HEK293 (cell line): ENCODE data around the gene LPIN1.

ENCODE experiments used
- CTCF ChIA-PET: fragments of 350-600 bp; formaldehyde crosslinking; extraction: SDS; loops from one replicate; lab custom pipeline; 2021; ENCODE audit warnings: antibody characterized with exemption; lab: Yijun Ruan, JAX
- POLR2A ChIA-PET: fragments of 300-600 bp; formaldehyde crosslinking; extraction: SDS; loops from one replicate; lab custom pipeline; 2020; ENCODE audit warnings: antibody characterized with exemption, inconsistent platforms; lab: Yijun Ruan, JAX
- H3K27ac ChIP-seq: fragments of 200-500 bp; sonication (Bioruptor generic); 2 replicates; pipeline ENCODE4 v1.5.1; 2014; ENCODE audit warnings: low read depth, low read length, control low read depth, inconsistent platforms; ENCODE audit errors: extremely low read depth
- H3K36me3 ChIP-seq, 2 experiments: fragments of 200-500 bp in 1 of 2; sonication (Bioruptor generic) in 1 of 2; 1 replicate in 1 of 2; 2 replicates in 1 of 2; pipeline ENCODE4 v1.5.1; 2014 to 2017; ENCODE audit warnings: inconsistent platforms in 2 of 2, low read length in 2 of 2; ENCODE audit not compliant: control insufficient read depth in 2 of 2, insufficient read depth in 1 of 2
- H3K4me1 ChIP-seq: fragments of 200-500 bp; sonication (Bioruptor generic); 2 replicates; pipeline ENCODE4 v1.5.1; 2014; ENCODE audit warnings: mild to moderate bottlenecking, low read length, inconsistent platforms; ENCODE audit not compliant: control insufficient read depth, insufficient read depth
- H3K4me3 ChIP-seq: 2 replicates; pipeline ENCODE4 v1.5.1; 2011; ENCODE audit warnings: low read depth, mild to moderate bottlenecking, control low read depth, low read length, moderate library complexity
- H3K9me3 ChIP-seq: fragments of 200-500 bp; sonication (Bioruptor generic); 2 replicates; pipeline ENCODE4 v1.5.1; 2014; ENCODE audit warnings: low read depth, low read length, inconsistent platforms; ENCODE audit not compliant: control insufficient read depth, insufficient read depth
- BCL11A ChIP-seq: fragments of 450-650 bp; formaldehyde crosslinking; IDR thresholded peaks from 2 replicates; pipeline ENCODE4 v1.5.1; 2016; ENCODE audit warnings: low read depth, missing biosample characterization, missing genetic modification characterization
- EGR2 ChIP-seq: fragments of 450-650 bp; formaldehyde crosslinking; IDR thresholded peaks from 2 replicates; pipeline ENCODE4 v1.5.1; 2016; ENCODE audit warnings: low read depth, missing biosample characterization, missing genetic modification characterization
- SCRT1 ChIP-seq: fragments of 450-650 bp; formaldehyde crosslinking; IDR thresholded peaks from 2 replicates; pipeline ENCODE4 v1.5.1; 2016; ENCODE audit warnings: missing biosample characterization, missing genetic modification characterization, borderline replicate concordance
- SP2 ChIP-seq: fragments of 450-650 bp; formaldehyde crosslinking; IDR thresholded peaks from 2 replicates; pipeline ENCODE4 v1.5.1; 2016; ENCODE audit warnings: missing biosample characterization, missing genetic modification characterization
- ZBTB48 ChIP-seq: fragments of 450-650 bp; formaldehyde crosslinking; IDR thresholded peaks from 2 replicates; pipeline ENCODE4 v1.5.1; 2016; ENCODE audit warnings: missing biosample characterization, missing genetic modification characterization
- ZBTB7A ChIP-seq: fragments of 450-650 bp; formaldehyde crosslinking; IDR thresholded peaks from 2 replicates; pipeline ENCODE4 v1.5.1; 2016; ENCODE audit warnings: low read depth, missing biosample characterization, missing genetic modification characterization
- ZNF221 ChIP-seq: fragments of 450-650 bp; formaldehyde crosslinking; IDR thresholded peaks from 2 replicates; pipeline ENCODE4 v1.5.1; 2017; ENCODE audit warnings: missing biosample characterization, missing genetic modification characterization, borderline replicate concordance
- ZNF335 ChIP-seq: fragments of 450-650 bp; formaldehyde crosslinking; conservative IDR thresholded peaks from 2 replicates; pipeline ENCODE4 v1.5.1; 2016; ENCODE audit warnings: missing biosample characterization, missing genetic modification characterization
- ZNF394 ChIP-seq: fragments of 450-650 bp; formaldehyde crosslinking; IDR thresholded peaks from 2 replicates; pipeline ENCODE4 v1.5.1; 2016; ENCODE audit warnings: missing biosample characterization, missing genetic modification characterization, mild to moderate bottlenecking, moderate library complexity, borderline replicate concordance
- ZNF423 ChIP-seq: fragments of 450-650 bp; formaldehyde crosslinking; IDR thresholded peaks from 2 replicates; pipeline ENCODE4 v1.5.1; 2016; ENCODE audit warnings: missing biosample characterization, missing genetic modification characterization
- ZNF426 ChIP-seq: fragments of 450-650 bp; formaldehyde crosslinking; IDR thresholded peaks from 2 replicates; pipeline ENCODE4 v1.5.1; 2017; ENCODE audit warnings: missing biosample characterization, missing genetic modification characterization, mild to moderate bottlenecking, inconsistent platforms, moderate library complexity
- ZNF501 ChIP-seq: fragments of 450-650 bp; formaldehyde crosslinking; IDR thresholded peaks from 2 replicates; pipeline ENCODE4 v1.5.1; 2016; ENCODE audit warnings: missing biosample characterization, missing genetic modification characterization
- ZNF530 ChIP-seq: fragments of 450-650 bp; formaldehyde crosslinking; IDR thresholded peaks from 2 replicates; pipeline ENCODE4 v1.5.1; 2016; ENCODE audit warnings: low read depth, missing biosample characterization, missing genetic modification characterization
- ZNF558 ChIP-seq: fragments of 450-650 bp; formaldehyde crosslinking; IDR thresholded peaks from 2 replicates; pipeline ENCODE4 v1.5.1; 2016; ENCODE audit warnings: missing biosample characterization, missing genetic modification characterization
- ZNF596 ChIP-seq: fragments of 450-650 bp; IDR thresholded peaks from 2 replicates; pipeline ENCODE4 v1.5.0; 2018; ENCODE audit warnings: missing biosample characterization, mild to moderate bottlenecking, missing genetic modification characterization, moderate library complexity
- ZNF624 ChIP-seq: fragments of 450-650 bp; formaldehyde crosslinking; IDR thresholded peaks from 2 replicates; pipeline ENCODE4 v1.5.1; 2017; ENCODE audit warnings: missing biosample characterization, missing genetic modification characterization
- ZNF658 ChIP-seq: fragments of 450-650 bp; formaldehyde crosslinking; IDR thresholded peaks from 2 replicates; pipeline ENCODE4; 2016; ENCODE audit warnings: missing biosample characterization, missing genetic modification characterization
- ZNF707 ChIP-seq: fragments of 450-650 bp; formaldehyde crosslinking; IDR thresholded peaks from 2 replicates; pipeline ENCODE4 v1.5.1; 2016; ENCODE audit warnings: missing biosample characterization, missing genetic modification characterization
- ZNF76 ChIP-seq: fragments of 450-650 bp; formaldehyde crosslinking; IDR thresholded peaks from 2 replicates; pipeline ENCODE4; 2016; ENCODE audit warnings: low read depth, missing biosample characterization, missing genetic modification characterization, borderline replicate concordance
- ZNF776 ChIP-seq: fragments of 450-650 bp; formaldehyde crosslinking; IDR thresholded peaks from 2 replicates; pipeline ENCODE4 v1.5.0; 2017; ENCODE audit warnings: missing biosample characterization, missing genetic modification characterization, borderline replicate concordance
- ZSCAN5A ChIP-seq: fragments of 450-650 bp; formaldehyde crosslinking; IDR thresholded peaks from 2 replicates; pipeline ENCODE4 v1.5.1; 2016; ENCODE audit warnings: missing biosample characterization, missing genetic modification characterization
- TF ChIP-seq, protein P1 (sequence below): fragments of 450-650 bp; IDR thresholded peaks from 2 replicates; pipeline ENCODE4 v1.5.1; 2018; ENCODE audit warnings: missing biosample characterization, mild to moderate bottlenecking, missing genetic modification characterization
- TF ChIP-seq, protein P2 (sequence below): fragments of 450-650 bp; formaldehyde crosslinking; IDR thresholded peaks from 2 replicates; pipeline ENCODE4 v1.5.1; 2016; ENCODE audit warnings: missing biosample characterization, missing genetic modification characterization
- TF ChIP-seq, protein P3 (sequence below): fragments of 450-650 bp; formaldehyde crosslinking; IDR thresholded peaks from 2 replicates; pipeline ENCODE4 v1.5.1; 2016; ENCODE audit warnings: missing biosample characterization, missing genetic modification characterization
- TF ChIP-seq, protein P4 (sequence below): fragments of 450-650 bp; formaldehyde crosslinking; IDR thresholded peaks from 2 replicates; pipeline ENCODE4 v1.5.1; 2017; ENCODE audit warnings: missing biosample characterization, missing genetic modification characterization

Gene LPIN1

DNA sequence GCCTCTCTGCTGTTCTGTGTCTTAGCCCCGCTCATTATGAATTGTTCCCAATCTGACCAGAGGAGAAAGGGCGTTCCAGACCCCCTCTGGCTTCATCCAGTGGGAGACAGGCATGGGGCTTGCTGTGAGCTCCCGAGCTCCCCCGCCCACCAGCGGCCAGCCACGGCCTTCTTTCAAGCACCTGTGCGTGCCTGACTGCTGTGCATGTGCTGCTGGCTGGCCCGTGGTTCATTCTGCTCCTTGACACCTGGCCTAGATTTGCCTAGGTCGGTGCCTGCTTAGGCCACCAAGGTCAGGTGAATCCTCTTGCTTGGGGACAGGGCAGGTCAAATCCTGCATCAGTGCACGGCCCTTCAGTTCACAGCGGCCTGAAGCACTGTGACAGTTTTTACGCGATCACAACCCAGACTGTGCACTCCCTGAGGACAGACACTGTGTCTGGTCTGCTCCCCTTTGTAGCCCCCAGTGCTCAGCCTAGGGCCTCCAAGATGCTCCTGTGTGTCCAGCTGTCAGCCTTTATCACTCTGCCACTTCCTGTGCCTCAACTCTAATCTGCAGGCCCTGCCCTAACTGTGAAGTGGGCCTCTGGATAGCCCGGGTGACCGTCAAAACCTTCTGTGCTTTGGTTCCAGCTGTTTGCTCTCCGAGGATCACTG, 3.6 kb upstream of the LPIN1 start:
- POLR2A ChIA-PET = no interaction called here
- CTCF ChIA-PET = interaction anchor here (1.0 to 1.5 kb wide), 2 partner anchors 8 to 41 kb away, joined by 3 to 4 read pairs; no protein-coding TSS in a partner anchor
- no peak overlapping the region for H3K4me3 ChIP-seq
- H3K9me3 ChIP-seq = no peaks in the 10 kb centered on the region
- TF ChIP-seq ZNF335 (tag by site-specific recombination) (no peak), ZNF624 (tag by site-specific recombination) (no peak), ZNF558 (no peak), ZNF426 (tag by site-specific recombination) (no peak), ZBTB7A (no peak), SCRT1 (no peak), ZNF501 (no peak), ZNF221 (tag by site-specific recombination) (no peak), ZBTB48 (tag by site-specific recombination) (no peak), BCL11A (tag by site-specific recombination) (no peak), ZNF394 (tag by site-specific recombination) (no peak), ZNF423 (tag by site-specific recombination) (no peak), EGR2 (tag by site-specific recombination) (no peak), SP2 (tag by site-specific recombination) (no peak), ZNF596 (tag by site-specific recombination) (no peak), ZNF658 (tag by site-specific recombination) (no peak)
- TF ChIP-seq, protein P1, sequence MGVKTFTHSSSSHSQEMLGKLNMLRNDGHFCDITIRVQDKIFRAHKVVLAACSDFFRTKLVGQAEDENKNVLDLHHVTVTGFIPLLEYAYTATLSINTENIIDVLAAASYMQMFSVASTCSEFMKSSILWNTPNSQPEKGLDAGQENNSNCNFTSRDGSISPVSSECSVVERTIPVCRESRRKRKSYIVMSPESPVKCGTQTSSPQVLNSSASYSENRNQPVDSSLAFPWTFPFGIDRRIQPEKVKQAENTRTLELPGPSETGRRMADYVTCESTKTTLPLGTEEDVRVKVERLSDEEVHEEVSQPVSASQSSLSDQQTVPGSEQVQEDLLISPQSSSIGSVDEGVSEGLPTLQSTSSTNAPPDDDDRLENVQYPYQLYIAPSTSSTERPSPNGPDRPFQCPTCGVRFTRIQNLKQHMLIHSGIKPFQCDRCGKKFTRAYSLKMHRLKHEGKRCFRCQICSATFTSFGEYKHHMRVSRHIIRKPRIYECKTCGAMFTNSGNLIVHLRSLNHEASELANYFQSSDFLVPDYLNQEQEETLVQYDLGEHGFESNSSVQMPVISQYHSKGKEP (tag by site-specific recombination) = no peak
- TF ChIP-seq, protein P2, sequence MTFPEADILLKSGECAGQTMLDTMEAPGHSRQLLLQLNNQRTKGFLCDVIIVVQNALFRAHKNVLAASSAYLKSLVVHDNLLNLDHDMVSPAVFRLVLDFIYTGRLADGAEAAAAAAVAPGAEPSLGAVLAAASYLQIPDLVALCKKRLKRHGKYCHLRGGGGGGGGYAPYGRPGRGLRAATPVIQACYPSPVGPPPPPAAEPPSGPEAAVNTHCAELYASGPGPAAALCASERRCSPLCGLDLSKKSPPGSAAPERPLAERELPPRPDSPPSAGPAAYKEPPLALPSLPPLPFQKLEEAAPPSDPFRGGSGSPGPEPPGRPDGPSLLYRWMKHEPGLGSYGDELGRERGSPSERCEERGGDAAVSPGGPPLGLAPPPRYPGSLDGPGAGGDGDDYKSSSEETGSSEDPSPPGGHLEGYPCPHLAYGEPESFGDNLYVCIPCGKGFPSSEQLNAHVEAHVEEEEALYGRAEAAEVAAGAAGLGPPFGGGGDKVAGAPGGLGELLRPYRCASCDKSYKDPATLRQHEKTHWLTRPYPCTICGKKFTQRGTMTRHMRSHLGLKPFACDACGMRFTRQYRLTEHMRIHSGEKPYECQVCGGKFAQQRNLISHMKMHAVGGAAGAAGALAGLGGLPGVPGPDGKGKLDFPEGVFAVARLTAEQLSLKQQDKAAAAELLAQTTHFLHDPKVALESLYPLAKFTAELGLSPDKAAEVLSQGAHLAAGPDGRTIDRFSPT = no peak
- TF ChIP-seq, protein P3, sequence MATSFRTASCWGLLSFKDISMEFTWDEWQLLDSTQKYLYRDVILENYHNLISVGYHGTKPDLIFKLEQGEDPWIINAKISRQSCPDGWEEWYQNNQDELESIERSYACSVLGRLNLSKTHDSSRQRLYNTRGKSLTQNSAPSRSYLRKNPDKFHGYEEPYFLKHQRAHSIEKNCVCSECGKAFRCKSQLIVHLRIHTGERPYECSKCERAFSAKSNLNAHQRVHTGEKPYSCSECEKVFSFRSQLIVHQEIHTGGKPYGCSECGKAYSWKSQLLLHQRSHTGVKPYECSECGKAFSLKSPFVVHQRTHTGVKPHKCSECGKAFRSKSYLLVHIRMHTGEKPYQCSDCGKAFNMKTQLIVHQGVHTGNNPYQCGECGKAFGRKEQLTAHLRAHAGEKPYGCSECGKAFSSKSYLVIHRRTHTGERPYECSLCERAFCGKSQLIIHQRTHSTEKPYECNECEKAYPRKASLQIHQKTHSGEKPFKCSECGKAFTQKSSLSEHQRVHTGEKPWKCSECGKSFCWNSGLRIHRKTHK (tag by site-specific recombination) = no peak
- no peak overlapping the region for H3K27ac ChIP-seq
- 0 out of 2 replicates have a peak, but pooled peaks cover 4% of the 10 kb centered on the region for H3K4me1 ChIP-seq
- H3K36me3 ChIP-seq = no peaks in the 10 kb centered on the region

DNA sequence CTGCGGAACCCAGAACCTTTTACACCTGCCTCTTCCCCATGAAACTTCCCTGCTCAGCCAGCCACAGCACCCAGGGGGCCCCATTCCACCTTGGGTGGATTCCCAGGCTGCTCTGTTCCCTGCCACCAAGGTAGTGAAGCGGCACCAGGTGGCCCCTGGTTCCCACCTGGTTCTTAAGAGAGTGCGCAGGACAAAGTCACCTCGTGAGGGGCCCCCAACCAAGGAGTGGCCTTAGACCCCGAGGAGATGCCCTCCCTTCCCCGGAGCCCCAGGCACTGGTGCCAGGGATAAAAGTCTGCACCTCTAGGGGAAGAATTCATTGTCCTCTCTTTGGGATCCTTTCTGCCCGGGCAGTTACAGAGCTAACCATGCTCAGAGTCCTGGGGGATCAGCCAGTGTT, 3.1 kb upstream of the LPIN1 start:
- Histone ChIP-seq H3K36me3 (no peaks in the 10 kb centered on the region), H3K4me3 (no peak overlapping the region), H3K4me1 (0 out of 2 replicates have a peak, but pooled peaks cover 5% of the 10 kb centered on the region), H3K9me3 (no peaks in the 10 kb centered on the region), H3K27ac (no peak overlapping the region)
- POLR2A ChIA-PET = interaction anchor here (1.0 to 1.3 kb wide), 2 partner anchors 10 to 55 kb away, joined by 4 to 8 read pairs; no protein-coding TSS in a partner anchor
- CTCF ChIA-PET = interaction anchor here (0.5 to 2.6 kb wide), 6 partner anchors 11 to 730 kb away, joined by 3 to 17 read pairs (median 4); no protein-coding TSS in a partner anchor
- TF ChIP-seq ZSCAN5A (tag by site-specific recombination) (no peak), ZNF530 (tag by site-specific recombination) (no peak), ZNF76 (tag by site-specific recombination) (no peak), SP2 (tag by site-specific recombination) (no peak), ZNF707 (tag by site-specific recombination) (no peak), ZNF776 (tag by site-specific recombination) (no peak)
- TF ChIP-seq, protein P1 (tag by site-specific recombination) = no peak
- TF ChIP-seq, protein P4, sequence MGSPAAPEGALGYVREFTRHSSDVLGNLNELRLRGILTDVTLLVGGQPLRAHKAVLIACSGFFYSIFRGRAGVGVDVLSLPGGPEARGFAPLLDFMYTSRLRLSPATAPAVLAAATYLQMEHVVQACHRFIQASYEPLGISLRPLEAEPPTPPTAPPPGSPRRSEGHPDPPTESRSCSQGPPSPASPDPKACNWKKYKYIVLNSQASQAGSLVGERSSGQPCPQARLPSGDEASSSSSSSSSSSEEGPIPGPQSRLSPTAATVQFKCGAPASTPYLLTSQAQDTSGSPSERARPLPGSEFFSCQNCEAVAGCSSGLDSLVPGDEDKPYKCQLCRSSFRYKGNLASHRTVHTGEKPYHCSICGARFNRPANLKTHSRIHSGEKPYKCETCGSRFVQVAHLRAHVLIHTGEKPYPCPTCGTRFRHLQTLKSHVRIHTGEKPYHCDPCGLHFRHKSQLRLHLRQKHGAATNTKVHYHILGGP (tag by site-specific recombination) = no peak
